Tibial artery (tissue), 4 donors: ENCODE data around the gene GIT1.

Source experiments
- DNase-seq, 2 donors: peaks; one replicate each; pipeline ENCODE4 v3.0.0-alpha.2; 2019
- H3K27ac ChIP-seq, 2 donors: fragments of 200-600 bp; sonication (generic) in 1 of 2; 1 replicate in 1 of 2; 2 replicates in 1 of 2; pipeline ENCODE4 v1.5.1; 2018 to 2019; ENCODE audit warnings: mild to moderate bottlenecking in 1 of 2
- H3K27me3 ChIP-seq, 2 donors: fragments of 200-600 bp; sonication (generic) in 1 of 2; one replicate each; pipeline versions ENCODE4 v1.5.1 to v1.6.0; 2016 to 2019
- H3K36me3 ChIP-seq, 3 donors: fragments of 200-600 bp; sonication (generic) in 2 of 3; one replicate each; pipeline ENCODE4 v1.5.1; 2016 to 2019; ENCODE audit warnings: mild to moderate bottlenecking in 2 of 3
- H3K4me1 ChIP-seq, 4 donors: fragments of 200-600 bp; sonication (generic) in 2 of 4; 1 replicate in 3 of 4; 2 replicates in 1 of 4; pipeline ENCODE4 v1.5.1; 2016 to 2019
- H3K4me3 ChIP-seq, 2 donors: fragments of 200-600 bp; sonication (generic) in 1 of 2; 1 replicate in 1 of 2; 2 replicates in 1 of 2; pipeline ENCODE4 v1.5.1; 2018 to 2019; ENCODE audit warnings: mild to moderate bottlenecking in 2 of 2
- H3K9me3 ChIP-seq, 3 donors: fragments of 200-600 bp; sonication (generic) in 1 of 3; one replicate each; pipeline ENCODE4 v1.5.1; 2016 to 2019
- CTCF ChIP-seq, 2 experiments: fragments of 200-600 bp in 1 of 2; fragments of 450-650 bp in 1 of 2; IDR thresholded peaks; one replicate each; pipeline ENCODE4 v1.5.1; 2017 to 2019; ENCODE audit warnings: antibody characterized with exemption in 2 of 2, mild to moderate bottlenecking in 1 of 2, moderate library complexity in 1 of 2
- intact Hi-C: fragments of 100-400 bp; cut with DNase I; formaldehyde crosslinking; loops from one replicate; pipeline ENCODE4 v1.15.0; 2023; ENCODE audit warnings: low total_unique reads

Gene GIT1

GRCh38 chr17:29577385-29578211 is 11.8 kb downstream of the GIT1 start:
- H3K4me1 ChIP-seq, result peaks cover 0 to 24% (median 9%) of the 10 kb centered on the region in 4 donors
- H3K27me3 ChIP-seq, result no peaks in the 10 kb centered on the region
- H3K9me3 ChIP-seq, result no peaks in the 10 kb centered on the region
- H3K4me3 ChIP-seq, result no peak overlapping the region
- peaks cover 30 to 87% (median 77%) of the 10 kb centered on the region in 3 donors for H3K36me3 ChIP-seq
- peak overlapping the region in 1 of 2 donors; percentile 40 for H3K27ac ChIP-seq
- intact Hi-C loops, result loop anchor here (5.0 kb wide), 2 partner anchors 35 to 205 kb away; no protein-coding TSS in a partner anchor
- DNase-seq, result peak in 1 of 2 donors; percentile 71
- no peak for TF ChIP-seq CTCF (IDR thresholded peaks at IDR 0.05)

- no peaks in the 10 kb centered on the region for H3K27me3 ChIP-seq
- H3K9me3 ChIP-seq, result no peaks in the 10 kb centered on the region
- H3K36me3 ChIP-seq, result peaks cover 29 to 82% (median 74%) of the 10 kb centered on the region in 3 donors
- TF ChIP-seq CTCF (IDR thresholded peaks at IDR 0.05), result no peak
- H3K27ac ChIP-seq, result peak overlapping the region in 1 of 2 donors; percentile 40
- peak in 1 of 2 donors; percentile 61 for DNase-seq
- H3K4me1 ChIP-seq, result peaks cover 0 to 28% (median 15%) of the 10 kb centered on the region in 4 donors
- H3K4me3 ChIP-seq, result no peak overlapping the region
- intact Hi-C loops, result loop anchor here (5.0 kb wide), 2 partner anchors 35 to 205 kb away; no protein-coding TSS in a partner anchor
Observed at GRCh38 chr17:29577001-29577370, 12.5 kb downstream of the GIT1 start.

- no peaks in the 10 kb centered on the region for H3K9me3 ChIP-seq
- no peak overlapping the region for H3K4me3 ChIP-seq
- H3K36me3 ChIP-seq, result peaks cover 24 to 80% (median 68%) of the 10 kb centered on the region in 3 donors
- DNase-seq, result peak in 1 of 2 donors; percentile 64
- H3K4me1 ChIP-seq, result peaks cover 0 to 34% (median 18%) of the 10 kb centered on the region in 4 donors
- no peaks in the 10 kb centered on the region for H3K27me3 ChIP-seq
- H3K27ac ChIP-seq, result no peak overlapping the region
- intact Hi-C loops, result loop anchor here (5.0 kb wide), 2 partner anchors 36 to 206 kb away; no protein-coding TSS in a partner anchor
- no peak for TF ChIP-seq CTCF (IDR thresholded peaks at IDR 0.05)
Observed at GRCh38 chr17:29576214-29577000, 13.0 kb downstream of the GIT1 start.

GRCh38 chr17:29575511-29576213 is 13.8 kb downstream of the GIT1 start:
- H3K27ac ChIP-seq, result no peak overlapping the region
- H3K36me3 ChIP-seq, result peaks cover 22 to 74% (median 62%) of the 10 kb centered on the region in 3 donors
- DNase-seq, result no peak
- no peaks in the 10 kb centered on the region for H3K9me3 ChIP-seq
- H3K4me3 ChIP-seq, result no peak overlapping the region
- intact Hi-C loops, result loop anchor here (5.0 kb wide), 2 partner anchors 37 to 207 kb away; no protein-coding TSS in a partner anchor
- H3K4me1 ChIP-seq, result peaks cover 0 to 41% (median 18%) of the 10 kb centered on the region in 4 donors
- no peaks in the 10 kb centered on the region for H3K27me3 ChIP-seq
- no peak for TF ChIP-seq CTCF (IDR thresholded peaks at IDR 0.05)
